ENCODE measurements around the gene TGFBR2.

Gene TGFBR2

GRCh38 chr3:30670292-30670691, 63.9 kb downstream of the TGFBR2 start:
- Mint-ChIP-seq H3K4me3 (no peak overlapping the region), H3K9me3 (no peaks in the 10 kb centered on the region), H3K27me3 (ENCODE audit: low read depth, poor library complexity) (peaks cover 3% of the 10 kb centered on the region), H3K36me3 (ENCODE audit: low read depth) (peaks cover 61% of the 10 kb centered on the region), H3K4me1 (peaks cover 33% of the 10 kb centered on the region), H3K27ac (no peak overlapping the region)
- TF ChIP-seq CTCF (IDR thresholded peaks at IDR 0.05), result no peak
- no peak for DNase-seq

- no peak for TF ChIP-seq CTCF (IDR thresholded peaks at IDR 0.05)
- Mint-ChIP-seq H3K4me1 (peaks cover 23% of the 10 kb centered on the region), H3K9me3 (no peaks in the 10 kb centered on the region), H3K27ac (no peak overlapping the region), H3K27me3 (ENCODE audit: low read depth, poor library complexity) (peaks cover 3% of the 10 kb centered on the region), H3K4me3 (no peak overlapping the region), H3K36me3 (ENCODE audit: low read depth) (peaks cover 73% of the 10 kb centered on the region)
- DNase-seq, result no peak
Measured at GRCh38 chr3:30671527-30672286, 65.3 kb downstream of the TGFBR2 start.

GRCh38 chr3:30672287-30672735, 65.9 kb downstream of the TGFBR2 start:
- no peaks in the 10 kb centered on the region for H3K9me3 Mint-ChIP-seq
- H3K4me1 Mint-ChIP-seq, result peaks cover 23% of the 10 kb centered on the region
- H3K27me3 Mint-ChIP-seq (ENCODE audit: low read depth, poor library complexity), result peaks cover 3% of the 10 kb centered on the region
- H3K4me3 Mint-ChIP-seq, result no peak overlapping the region
- H3K27ac Mint-ChIP-seq, result no peak overlapping the region
- H3K36me3 Mint-ChIP-seq (ENCODE audit: low read depth), result peaks cover 79% of the 10 kb centered on the region
- no peak for TF ChIP-seq CTCF (IDR thresholded peaks at IDR 0.05)
- DNase-seq, result no peak

GRCh38 chr3:30672959-30673358, 66.6 kb downstream of the TGFBR2 start:
- H3K36me3 Mint-ChIP-seq (ENCODE audit: low read depth), result peaks cover 85% of the 10 kb centered on the region
- H3K4me1 Mint-ChIP-seq, result peaks cover 23% of the 10 kb centered on the region
- no peak overlapping the region for H3K27ac Mint-ChIP-seq
- no peak for DNase-seq
- no peak overlapping the region for H3K4me3 Mint-ChIP-seq
- no peaks in the 10 kb centered on the region for H3K9me3 Mint-ChIP-seq
- H3K27me3 Mint-ChIP-seq (ENCODE audit: low read depth, poor library complexity), result peaks cover 3% of the 10 kb centered on the region
- no peak for TF ChIP-seq CTCF (IDR thresholded peaks at IDR 0.05)

GRCh38 chr3:30673425-30674341, 67.3 kb downstream of the TGFBR2 start:
- peaks cover 16% of the 10 kb centered on the region for H3K4me1 Mint-ChIP-seq
- no peak for DNase-seq
- no peak overlapping the region for H3K4me3 Mint-ChIP-seq
- peaks cover 3% of the 10 kb centered on the region for H3K27me3 Mint-ChIP-seq (ENCODE audit: low read depth, poor library complexity)
- no peak overlapping the region for H3K27ac Mint-ChIP-seq
- H3K36me3 Mint-ChIP-seq (ENCODE audit: low read depth), result peaks cover 84% of the 10 kb centered on the region
- H3K9me3 Mint-ChIP-seq, result no peaks in the 10 kb centered on the region
- TF ChIP-seq CTCF (IDR thresholded peaks at IDR 0.05), result no peak

All from nephron progenitor cell (in vitro differentiated cells).